ENCODE measurements around the gene SERPINI1.

The SERPINI1 gene

GRCh38 chr3:167735233-167736138 lies at the start of gene SERPINI1:
TSS of gene SERPINI1 (plus strand) at chr3:167735721. CDS start at chr3:167789129, 53,408 bp downstream.
- Histone ChIP-seq H3K4me3 (ENCODE audit: low read length) (peak within 1 kb of the TSS; percentile 53), H3K4me1 (ENCODE audit: control insufficient read depth, insufficient read depth, low read length) (peaks cover 7% of the 10 kb centered on the region), H3K27me3 (ENCODE audit: control insufficient read depth, insufficient read depth, low read length) (no peaks in the 10 kb centered on the region)

GRCh38 chr3:167691366-167691765 lies 44.2 kb upstream of the SERPINI1 start:
- Histone ChIP-seq H3K27me3 (ENCODE audit: control insufficient read depth, insufficient read depth, low read length) (no peaks in the 10 kb centered on the region), H3K36me3 (ENCODE audit: control insufficient read depth, insufficient read depth, low read length) (no peaks in the 10 kb centered on the region), H3K4me1 (ENCODE audit: control insufficient read depth, insufficient read depth, low read length) (no peaks in the 10 kb centered on the region), H3K9me3 (ENCODE audit: control insufficient read depth, low read length) (no peaks in the 10 kb centered on the region), H3K4me3 (ENCODE audit: low read length) (no peak overlapping the region), H3K9ac (ENCODE audit: low read length) (no peak overlapping the region)

More at GRCh38 chr3:167735233-167736138, at the start of gene SERPINI1:
- peak within 1 kb of the TSS; percentile 95 for H3K9ac ChIP-seq (ENCODE audit: low read length)
- H3K9me3 ChIP-seq (ENCODE audit: control insufficient read depth, low read length): no peaks in the 10 kb centered on the region
- H3K36me3 ChIP-seq (ENCODE audit: control insufficient read depth, insufficient read depth, low read length): no peaks in the 10 kb centered on the region

GRCh38 chr3:167694121-167694520 lies 41.4 kb upstream of the SERPINI1 start:
- Histone ChIP-seq H3K9me3 (ENCODE audit: control insufficient read depth, low read length) (no peaks in the 10 kb centered on the region), H3K27me3 (ENCODE audit: control insufficient read depth, insufficient read depth, low read length) (no peaks in the 10 kb centered on the region), H3K9ac (ENCODE audit: low read length) (no peak overlapping the region), H3K36me3 (ENCODE audit: control insufficient read depth, insufficient read depth, low read length) (no peaks in the 10 kb centered on the region), H3K4me1 (ENCODE audit: control insufficient read depth, insufficient read depth, low read length) (no peaks in the 10 kb centered on the region), H3K4me3 (ENCODE audit: low read length) (no peak overlapping the region)

- Histone ChIP-seq H3K9ac (ENCODE audit: low read length) (no peak overlapping the region), H3K27me3 (ENCODE audit: control insufficient read depth, insufficient read depth, low read length) (no peaks in the 10 kb centered on the region), H3K9me3 (ENCODE audit: control insufficient read depth, low read length) (no peaks in the 10 kb centered on the region), H3K36me3 (ENCODE audit: control insufficient read depth, insufficient read depth, low read length) (no peaks in the 10 kb centered on the region), H3K4me3 (ENCODE audit: low read length) (no peak overlapping the region), H3K4me1 (ENCODE audit: control insufficient read depth, insufficient read depth, low read length) (no peaks in the 10 kb centered on the region)
Observed at GRCh38 chr3:167700046-167700445, 35.5 kb upstream of the SERPINI1 start.

- Histone ChIP-seq H3K4me1 (ENCODE audit: control insufficient read depth, insufficient read depth, low read length) (no peaks in the 10 kb centered on the region), H3K4me3 (ENCODE audit: low read length) (no peak overlapping the region), H3K36me3 (ENCODE audit: control insufficient read depth, insufficient read depth, low read length) (no peaks in the 10 kb centered on the region), H3K9ac (ENCODE audit: low read length) (no peak overlapping the region), H3K9me3 (ENCODE audit: control insufficient read depth, low read length) (no peaks in the 10 kb centered on the region), H3K27me3 (ENCODE audit: control insufficient read depth, insufficient read depth, low read length) (no peaks in the 10 kb centered on the region)
Observed at GRCh38 chr3:167700926-167701325, 34.6 kb upstream of the SERPINI1 start.

GRCh38 chr3:167705840-167706239 lies 29.7 kb upstream of the SERPINI1 start:
- H3K4me3 ChIP-seq (ENCODE audit: low read length): no peak overlapping the region
- H3K9ac ChIP-seq (ENCODE audit: low read length): no peak overlapping the region
- H3K4me1 ChIP-seq (ENCODE audit: control insufficient read depth, insufficient read depth, low read length): no peaks in the 10 kb centered on the region
- H3K36me3 ChIP-seq (ENCODE audit: control insufficient read depth, insufficient read depth, low read length): no peaks in the 10 kb centered on the region
- no peaks in the 10 kb centered on the region for H3K9me3 ChIP-seq (ENCODE audit: control insufficient read depth, low read length)
- H3K27me3 ChIP-seq (ENCODE audit: control insufficient read depth, insufficient read depth, low read length): no peaks in the 10 kb centered on the region

- Histone ChIP-seq H3K9me3 (ENCODE audit: control insufficient read depth, low read length) (no peaks in the 10 kb centered on the region), H3K36me3 (ENCODE audit: control insufficient read depth, insufficient read depth, low read length) (no peaks in the 10 kb centered on the region), H3K4me3 (ENCODE audit: low read length) (no peak overlapping the region), H3K9ac (ENCODE audit: low read length) (no peak overlapping the region), H3K27me3 (ENCODE audit: control insufficient read depth, insufficient read depth, low read length) (no peaks in the 10 kb centered on the region), H3K4me1 (ENCODE audit: control insufficient read depth, insufficient read depth, low read length) (no peaks in the 10 kb centered on the region)
Observed at GRCh38 chr3:167709690-167710089, 25.8 kb upstream of the SERPINI1 start.

- Histone ChIP-seq H3K9me3 (ENCODE audit: control insufficient read depth, low read length) (no peaks in the 10 kb centered on the region), H3K4me3 (ENCODE audit: low read length) (no peak overlapping the region), H3K4me1 (ENCODE audit: control insufficient read depth, insufficient read depth, low read length) (no peaks in the 10 kb centered on the region), H3K27me3 (ENCODE audit: control insufficient read depth, insufficient read depth, low read length) (no peaks in the 10 kb centered on the region), H3K9ac (ENCODE audit: low read length) (no peak overlapping the region), H3K36me3 (ENCODE audit: control insufficient read depth, insufficient read depth, low read length) (no peaks in the 10 kb centered on the region)
Observed at GRCh38 chr3:167710552-167710951, 25.0 kb upstream of the SERPINI1 start.

- no peaks in the 10 kb centered on the region for H3K27me3 ChIP-seq (ENCODE audit: control insufficient read depth, insufficient read depth, low read length)
- no peaks in the 10 kb centered on the region for H3K36me3 ChIP-seq (ENCODE audit: control insufficient read depth, insufficient read depth, low read length)
- H3K9ac ChIP-seq (ENCODE audit: low read length): no peak overlapping the region
- H3K9me3 ChIP-seq (ENCODE audit: control insufficient read depth, low read length): no peaks in the 10 kb centered on the region
- no peaks in the 10 kb centered on the region for H3K4me1 ChIP-seq (ENCODE audit: control insufficient read depth, insufficient read depth, low read length)
- no peak overlapping the region for H3K4me3 ChIP-seq (ENCODE audit: low read length)
Observed at GRCh38 chr3:167711439-167711838, 24.1 kb upstream of the SERPINI1 start.

- Histone ChIP-seq H3K36me3 (ENCODE audit: control insufficient read depth, insufficient read depth, low read length) (no peaks in the 10 kb centered on the region), H3K27me3 (ENCODE audit: control insufficient read depth, insufficient read depth, low read length) (no peaks in the 10 kb centered on the region), H3K9me3 (ENCODE audit: control insufficient read depth, low read length) (no peaks in the 10 kb centered on the region)
Observed at GRCh38 chr3:167712445-167712844, 23.1 kb upstream of the SERPINI1 start.

GRCh38 chr3:167714871-167715270 lies 20.6 kb upstream of the SERPINI1 start:
- Histone ChIP-seq H3K9me3 (ENCODE audit: control insufficient read depth, low read length) (no peaks in the 10 kb centered on the region), H3K4me1 (ENCODE audit: control insufficient read depth, insufficient read depth, low read length) (no peaks in the 10 kb centered on the region), H3K27me3 (ENCODE audit: control insufficient read depth, insufficient read depth, low read length) (no peaks in the 10 kb centered on the region), H3K9ac (ENCODE audit: low read length) (no peak overlapping the region), H3K36me3 (ENCODE audit: control insufficient read depth, insufficient read depth, low read length) (peaks cover 4% of the 10 kb centered on the region), H3K4me3 (ENCODE audit: low read length) (no peak overlapping the region)

More at GRCh38 chr3:167712445-167712844, 23.1 kb upstream of the SERPINI1 start:
- no peak overlapping the region for H3K9ac ChIP-seq (ENCODE audit: low read length)
- H3K4me3 ChIP-seq (ENCODE audit: low read length): no peak overlapping the region
- H3K4me1 ChIP-seq (ENCODE audit: control insufficient read depth, insufficient read depth, low read length): no peaks in the 10 kb centered on the region

- Histone ChIP-seq H3K9ac (ENCODE audit: low read length) (no peak overlapping the region), H3K4me1 (ENCODE audit: control insufficient read depth, insufficient read depth, low read length) (no peaks in the 10 kb centered on the region), H3K36me3 (ENCODE audit: control insufficient read depth, insufficient read depth, low read length) (peaks cover 4% of the 10 kb centered on the region), H3K9me3 (ENCODE audit: control insufficient read depth, low read length) (no peaks in the 10 kb centered on the region), H3K27me3 (ENCODE audit: control insufficient read depth, insufficient read depth, low read length) (no peaks in the 10 kb centered on the region), H3K4me3 (ENCODE audit: low read length) (no peak overlapping the region)
Observed at GRCh38 chr3:167716920-167717319, 18.6 kb upstream of the SERPINI1 start.
